GM15510 (cell line): ENCODE results near the gene TSPAN9.

Experiments used
- POLR2A ChIP-seq: IDR thresholded peaks from 3 replicates; pipeline ENCODE4 v1.6.1; 2011; ENCODE audit warnings: borderline replicate concordance; ENCODE audit not compliant: insufficient read length; ENCODE audit errors: extremely low read depth

Gene TSPAN9

DNA sequence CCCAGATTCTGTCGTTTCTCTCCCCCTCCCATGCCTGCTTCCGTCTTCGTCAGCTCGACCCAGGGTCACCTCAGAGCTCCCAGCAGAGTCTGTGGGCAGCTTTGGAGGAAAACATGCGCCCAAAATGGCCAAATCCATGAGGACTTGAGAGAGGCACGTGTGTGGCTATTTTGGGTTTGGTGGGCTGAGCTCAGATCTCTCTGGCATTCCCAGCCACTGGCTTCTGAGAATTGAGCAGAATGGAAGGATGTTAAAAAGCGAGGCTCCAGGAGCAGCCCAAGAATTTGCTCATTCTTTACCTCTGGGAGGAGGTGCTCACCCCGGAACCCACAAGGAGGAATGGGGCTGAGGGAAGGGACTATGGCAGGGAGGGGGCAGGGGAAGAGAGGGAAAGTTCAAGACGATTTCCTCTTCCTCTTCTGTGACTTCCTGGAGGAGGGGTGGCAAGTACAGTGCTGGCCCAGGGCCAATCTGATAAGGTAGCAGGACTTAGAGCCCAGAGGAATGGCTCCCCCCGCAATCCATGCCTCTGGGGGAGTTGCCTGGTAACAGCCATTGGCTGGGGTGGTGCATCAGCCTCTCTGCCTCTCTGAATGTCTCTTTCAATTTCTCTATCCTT, 20.1 kb downstream of the TSPAN9 start:
- TF ChIP-seq POLR2A = no peak

DNA sequence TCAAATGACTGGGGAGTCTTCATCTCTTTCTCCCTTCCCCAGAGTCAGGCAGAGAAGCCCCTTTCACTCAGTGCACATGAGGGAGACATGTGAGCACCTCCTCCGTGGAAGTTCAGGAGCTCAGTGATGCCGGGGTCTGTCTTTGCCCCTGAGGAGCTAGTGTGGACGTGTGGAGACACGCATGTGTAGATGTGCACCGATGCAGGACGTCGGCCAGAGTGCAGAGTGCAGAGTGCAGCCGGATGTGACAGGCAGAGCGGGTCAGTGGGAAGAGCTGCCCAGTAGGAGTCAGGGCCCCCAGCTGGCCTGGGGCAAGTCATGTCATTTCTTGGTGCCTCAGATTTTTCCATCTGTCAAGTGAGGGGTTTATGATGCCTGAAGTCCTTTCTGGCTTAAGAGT, 20.7 kb downstream of the TSPAN9 start:
- TF ChIP-seq POLR2A = no peak

DNA sequence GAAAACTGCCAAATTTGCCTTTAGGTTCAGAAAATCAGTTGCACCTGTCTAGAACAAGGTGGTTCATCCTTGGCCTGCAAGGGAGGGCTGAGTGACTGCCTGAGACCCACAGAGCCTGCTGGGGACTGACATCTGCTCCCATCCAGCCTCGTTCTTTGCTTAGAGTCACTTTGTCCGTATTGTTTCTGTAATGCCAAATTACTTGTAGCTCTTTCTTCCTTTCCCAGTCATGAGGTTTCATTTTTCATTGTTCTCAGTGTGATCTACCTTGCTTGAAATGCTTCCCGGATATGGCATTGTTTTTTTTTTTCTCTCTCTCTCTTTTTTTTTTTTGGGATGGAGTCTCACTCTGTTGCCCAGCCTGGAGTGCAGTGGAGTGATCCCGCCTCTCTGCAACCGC, 21.3 kb downstream of the TSPAN9 start:
- no peak for TF ChIP-seq POLR2A

DNA sequence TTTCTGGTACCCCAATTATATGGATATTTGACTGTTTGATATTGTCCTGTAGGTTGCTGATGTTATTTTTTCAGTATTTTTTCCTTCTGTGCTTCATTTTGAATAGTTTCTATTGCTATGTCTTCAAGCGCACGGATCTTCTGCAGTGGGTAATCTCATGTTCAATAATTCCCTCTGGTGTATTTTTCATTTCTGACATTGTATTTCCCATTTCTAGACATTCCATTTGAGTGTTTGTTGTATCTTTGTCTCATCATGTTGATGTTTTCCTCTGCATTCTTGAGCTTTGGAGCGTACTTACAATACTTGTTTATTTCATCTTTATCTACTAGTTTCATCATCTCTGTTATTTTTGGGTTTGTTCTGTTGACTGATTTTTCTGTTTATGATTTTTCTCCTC, 22.0 kb downstream of the TSPAN9 start:
- no peak for TF ChIP-seq POLR2A

DNA sequence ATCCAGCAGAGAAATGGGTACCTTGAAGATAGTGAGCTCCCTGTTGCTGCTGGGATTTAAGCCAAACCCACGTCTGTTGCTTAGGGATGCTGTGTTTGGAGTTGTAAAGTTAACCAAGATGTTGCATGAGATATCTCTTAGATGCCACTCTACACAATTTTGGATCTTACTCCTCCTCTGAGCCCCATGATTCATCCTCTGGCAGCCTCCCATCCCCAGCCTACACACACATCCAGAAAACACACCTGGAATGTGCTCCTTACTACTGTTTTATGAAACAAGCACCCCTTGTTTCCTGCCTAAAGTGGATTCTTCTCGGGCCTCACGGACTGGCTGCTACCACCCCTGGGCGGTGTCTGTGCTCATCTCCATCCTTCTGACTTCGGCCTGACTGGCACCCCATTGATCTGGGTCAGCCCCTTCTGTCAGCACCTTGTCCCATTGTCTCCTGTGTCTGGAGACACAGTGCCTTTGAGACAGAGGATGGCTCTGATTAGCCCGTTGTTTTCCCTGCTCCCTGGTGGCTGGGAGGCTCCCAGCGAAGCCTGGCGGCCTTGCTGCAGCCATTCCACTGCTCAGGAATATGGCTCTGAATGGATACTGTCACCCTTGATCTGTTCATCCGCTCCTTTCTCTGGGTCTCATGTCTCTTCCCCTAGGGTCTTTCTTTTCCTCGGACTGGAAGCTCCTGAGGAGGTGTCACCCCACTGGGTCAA, 24.3 kb downstream of the TSPAN9 start:
- TF ChIP-seq POLR2A = no peak

DNA sequence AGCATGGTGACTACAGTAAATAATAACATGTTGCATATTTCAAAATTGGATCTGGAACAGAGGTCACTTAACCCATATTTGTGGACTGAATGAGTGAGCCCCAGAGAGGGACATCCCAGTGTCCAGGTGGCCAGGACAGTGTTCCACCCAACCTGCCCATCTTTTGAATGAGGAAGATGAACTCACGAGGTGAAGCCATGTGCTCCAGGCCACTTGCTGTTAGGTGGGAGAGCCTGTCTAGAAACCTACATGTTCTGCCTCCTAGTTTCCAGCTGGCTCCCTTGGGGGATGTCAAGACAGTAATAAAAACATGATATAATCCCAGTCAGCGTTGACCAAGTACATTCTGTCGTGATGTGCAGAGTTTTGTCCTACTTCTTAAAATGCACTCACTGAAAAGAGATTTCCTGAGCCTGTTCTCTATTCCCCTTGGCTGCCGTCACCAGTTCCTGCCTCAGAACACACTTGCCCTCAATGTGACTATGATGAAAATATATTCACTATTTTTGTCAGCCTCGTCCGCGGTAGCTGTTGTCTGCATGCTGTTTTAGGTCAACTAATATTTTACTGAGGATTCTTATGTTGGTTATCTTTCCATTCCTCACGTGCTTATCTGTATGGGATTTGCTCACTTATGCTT, 25.7 kb downstream of the TSPAN9 start:
- no peak for TF ChIP-seq POLR2A

DNA sequence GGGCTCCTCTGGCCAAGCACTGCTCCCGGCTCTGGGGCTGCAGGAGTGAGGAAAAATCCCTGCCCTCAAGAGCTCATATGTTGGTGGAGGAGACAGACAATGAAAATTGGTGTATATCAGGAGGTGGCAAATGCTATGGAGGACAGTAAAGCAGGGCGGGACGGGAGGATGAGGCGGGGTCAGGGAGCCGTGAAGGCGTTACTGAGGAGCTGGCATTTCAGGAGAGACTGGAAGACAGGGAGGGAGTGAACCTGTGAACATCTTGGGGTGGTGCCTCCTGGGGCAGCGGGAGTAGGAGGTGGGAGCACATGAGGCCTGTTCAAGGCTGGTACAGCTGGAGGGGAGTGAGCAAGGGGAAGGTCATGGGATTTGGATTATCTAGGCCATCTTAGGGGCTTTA, 26.6 kb downstream of the TSPAN9 start:
- no peak for TF ChIP-seq POLR2A

DNA sequence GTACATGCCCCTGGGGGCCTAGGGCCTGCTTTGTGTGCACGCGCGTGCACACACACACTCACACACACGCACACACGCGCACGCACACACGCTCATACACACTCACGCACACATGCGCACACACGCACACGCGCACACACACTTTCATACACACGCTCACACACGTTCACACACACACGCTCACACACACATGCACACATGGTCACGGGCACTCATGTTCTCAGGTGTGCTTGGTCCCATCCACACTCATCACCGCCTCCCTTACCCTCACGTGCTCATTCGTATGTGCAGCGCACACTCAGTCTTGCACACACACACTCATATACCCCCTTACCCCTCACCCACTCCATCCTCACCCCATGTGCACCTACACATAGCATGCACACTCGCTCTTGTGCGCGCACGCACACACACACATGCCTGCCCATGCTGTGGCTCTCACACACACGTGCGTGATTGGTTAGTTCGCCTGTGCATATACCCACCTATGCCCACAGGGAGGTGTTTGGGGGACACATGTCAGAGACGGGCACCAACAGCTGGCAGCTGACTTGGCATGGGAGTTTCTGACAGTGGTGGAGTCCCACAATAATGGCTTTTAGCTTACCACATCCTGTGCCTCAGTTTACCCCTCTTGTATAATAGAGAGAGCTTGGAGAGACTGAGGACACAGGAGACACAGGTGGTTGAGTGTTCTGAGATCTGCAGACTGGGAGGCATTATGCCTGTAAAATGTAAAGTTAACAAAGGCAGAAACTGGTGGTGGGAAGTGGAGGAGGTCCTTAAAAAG, 28.7 kb downstream of the TSPAN9 start:
- no peak for TF ChIP-seq POLR2A

DNA sequence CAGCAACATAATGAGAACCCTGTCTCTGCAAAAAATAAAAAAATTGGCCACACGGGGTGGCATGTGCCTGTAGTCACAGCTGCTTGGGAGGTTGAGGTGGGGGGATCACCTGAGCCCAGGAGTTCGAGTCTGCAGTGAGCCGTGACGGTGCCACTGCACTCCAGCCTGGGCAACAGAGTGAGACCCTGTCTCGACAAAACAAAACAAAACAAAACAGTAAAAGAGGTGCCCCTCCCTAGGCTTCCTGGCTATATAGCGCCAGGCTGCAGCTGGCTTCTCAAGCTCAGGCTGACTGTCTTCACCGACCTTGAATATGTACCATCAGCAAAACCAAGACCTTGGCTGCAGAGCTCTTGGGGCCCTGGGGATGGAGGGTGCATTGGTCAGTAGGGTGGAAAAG, 29.4 kb downstream of the TSPAN9 start:
- TF ChIP-seq POLR2A = no peak

DNA sequence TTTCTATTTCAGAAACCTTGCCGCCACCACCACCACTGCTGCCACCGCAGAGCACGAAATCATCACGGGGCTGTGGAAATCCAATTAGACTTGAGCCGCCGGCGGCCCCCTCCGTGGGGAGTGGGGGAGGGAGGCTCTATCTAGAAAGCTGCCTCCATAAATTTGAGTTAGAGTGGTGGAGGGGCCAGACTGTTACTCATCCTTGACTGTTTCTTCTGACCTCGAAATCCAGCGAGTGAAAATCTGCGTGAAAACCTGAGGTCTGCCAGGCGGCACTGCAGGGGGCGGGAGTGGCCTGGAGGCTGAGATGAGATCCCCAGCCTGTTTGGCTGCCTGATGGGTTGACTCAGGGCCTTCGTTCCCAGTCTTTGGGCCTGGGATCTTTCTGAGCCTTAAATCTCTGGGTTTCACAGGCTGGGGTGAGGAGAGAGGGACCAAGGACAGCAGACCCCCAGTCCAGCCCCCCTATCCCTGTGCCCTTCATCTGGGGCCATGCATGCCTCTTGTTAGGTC, 29.9 kb downstream of the TSPAN9 start:
- no peak for TF ChIP-seq POLR2A

DNA sequence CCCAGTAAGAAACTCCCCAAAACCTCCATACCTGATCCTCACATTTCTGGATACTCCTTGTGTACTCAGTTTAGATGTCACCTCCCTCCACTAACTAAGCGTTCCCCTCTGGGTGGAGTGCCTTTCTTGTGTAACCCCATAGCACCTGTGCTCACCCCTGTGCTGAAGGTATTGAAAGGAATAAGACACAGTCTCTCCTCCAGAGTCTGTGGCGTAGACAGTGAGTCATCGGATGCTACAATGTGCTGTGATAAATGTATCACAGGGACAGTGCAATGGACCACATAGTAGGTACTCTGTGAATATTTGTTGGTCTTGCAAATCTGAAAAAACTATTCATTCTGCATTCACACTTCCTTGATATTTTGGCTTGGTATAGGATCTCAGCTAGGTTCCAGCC, 30.8 kb downstream of the TSPAN9 start:
- TF ChIP-seq POLR2A = no peak

DNA sequence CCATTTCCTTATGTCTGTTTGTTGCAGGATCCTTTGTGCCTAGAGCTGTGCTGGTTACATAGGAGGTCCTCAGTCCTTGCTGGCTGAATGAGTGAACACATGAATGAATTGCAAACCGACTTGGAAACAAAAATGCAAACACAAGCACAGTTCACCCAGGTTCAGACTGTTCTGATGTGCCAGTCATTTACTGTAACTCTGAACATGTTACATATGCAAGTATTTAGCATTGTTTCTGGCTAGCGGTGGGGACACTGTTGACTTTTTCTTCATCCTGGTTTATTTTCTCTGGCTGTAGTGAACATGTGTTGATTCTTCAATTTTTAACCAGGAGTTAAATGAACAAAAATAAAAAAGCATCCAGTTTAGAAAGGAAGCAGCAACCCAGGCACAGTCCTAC, 33.4 kb downstream of the TSPAN9 start:
- TF ChIP-seq POLR2A = no peak

DNA sequence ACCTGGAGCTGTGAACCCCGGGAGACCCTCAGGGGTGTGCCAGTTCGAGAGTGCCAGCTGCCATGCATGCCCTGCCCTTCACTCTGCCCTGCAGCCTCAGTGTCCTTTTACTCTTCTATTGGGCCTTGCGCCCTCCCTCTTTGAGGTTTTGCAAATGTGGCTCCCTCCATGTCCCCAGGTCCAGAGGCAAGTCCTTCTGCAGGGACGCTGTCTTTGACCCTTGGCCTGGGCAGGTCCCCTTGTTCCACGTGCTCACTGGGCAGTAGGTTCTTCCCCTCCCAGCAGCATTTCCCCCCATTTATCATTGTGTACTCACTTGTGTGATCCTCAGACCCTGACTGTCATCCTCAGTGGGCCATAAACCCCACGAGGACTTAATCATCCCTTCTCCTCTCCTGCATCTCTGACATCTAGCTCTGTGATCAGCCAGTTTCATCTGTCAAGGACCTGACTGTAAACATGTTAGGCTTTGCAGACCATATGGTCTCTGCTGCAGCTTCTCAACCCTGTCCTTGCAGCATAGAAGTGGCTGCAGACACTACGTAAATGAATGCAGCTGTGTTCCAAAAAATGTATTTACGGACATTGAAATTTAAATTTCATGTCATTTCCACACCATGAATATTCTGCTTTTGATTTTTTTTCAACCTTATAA, 36.6 kb downstream of the TSPAN9 start:
- TF ChIP-seq POLR2A = no peak

DNA sequence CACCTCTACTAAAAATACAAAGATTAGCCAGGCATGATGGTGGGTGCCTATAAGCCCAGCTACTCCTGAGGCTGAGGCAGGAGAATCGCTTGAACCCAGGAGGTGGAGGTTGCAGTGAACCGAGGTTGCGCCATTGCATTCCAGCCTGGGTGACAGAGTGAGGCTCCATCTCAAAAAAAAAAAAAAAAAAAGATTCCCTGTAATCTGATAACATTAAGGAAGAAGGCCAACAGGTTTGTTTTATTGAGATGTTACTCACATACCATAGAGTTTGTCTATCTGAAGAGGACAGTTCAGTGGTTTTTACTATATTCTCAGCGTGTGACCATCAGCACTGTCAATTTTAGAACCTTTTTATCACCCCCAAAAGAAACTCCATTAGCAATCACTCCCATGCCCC, 37.5 kb downstream of the TSPAN9 start:
- TF ChIP-seq POLR2A = no peak
